IPS-15b (cell line): Measurements from ENCODE around the gene CACNA1C.

Experiments
- H3K27me3 ChIP-seq: one replicate; pipeline ENCODE4 v1.6.1; 2013; ENCODE audit warnings: low read length; ENCODE audit not compliant: control insufficient read depth, insufficient read depth
- H3K36me3 ChIP-seq: one replicate; pipeline ENCODE4 v1.6.1; 2013; ENCODE audit warnings: low read length; ENCODE audit not compliant: control insufficient read depth, insufficient read depth
- H3K4me1 ChIP-seq: one replicate; pipeline ENCODE4 v1.6.1; 2013; ENCODE audit warnings: mild to moderate bottlenecking, low read length; ENCODE audit not compliant: control insufficient read depth, insufficient read depth
- H3K4me3 ChIP-seq: one replicate; pipeline ENCODE4 v1.5.1; 2013; ENCODE audit warnings: low read depth, low read length
- H3K9ac ChIP-seq: one replicate; pipeline ENCODE4 v1.6.1; 2013; ENCODE audit warnings: low read depth, mild to moderate bottlenecking, low read length
- H3K9me3 ChIP-seq: one replicate; pipeline ENCODE4 v1.6.1; 2013; ENCODE audit warnings: mild to moderate bottlenecking, low read length; ENCODE audit not compliant: control insufficient read depth, insufficient read depth

The CACNA1C gene

GRCh38 chr12:2540535-2540941 lies 487.8 kb downstream of the CACNA1C start:
- H3K27me3 ChIP-seq, result no peaks in the 10 kb centered on the region
- H3K9ac ChIP-seq, result peak overlapping the region; percentile 12
- no peaks in the 10 kb centered on the region for H3K36me3 ChIP-seq
- no peak overlapping the region for H3K4me3 ChIP-seq
- H3K4me1 ChIP-seq, result no peaks in the 10 kb centered on the region
- no peaks in the 10 kb centered on the region for H3K9me3 ChIP-seq

GRCh38 chr12:2541631-2542204 lies 488.9 kb downstream of the CACNA1C start:
- Histone ChIP-seq H3K4me1 (no peaks in the 10 kb centered on the region), H3K36me3 (no peaks in the 10 kb centered on the region), H3K9ac (no peak overlapping the region), H3K9me3 (no peaks in the 10 kb centered on the region), H3K4me3 (no peak overlapping the region), H3K27me3 (no peaks in the 10 kb centered on the region)

GRCh38 chr12:2543801-2544200 lies 491.0 kb downstream of the CACNA1C start:
- Histone ChIP-seq H3K9ac (no peak overlapping the region), H3K4me1 (no peaks in the 10 kb centered on the region), H3K4me3 (no peak overlapping the region), H3K9me3 (no peaks in the 10 kb centered on the region), H3K36me3 (no peaks in the 10 kb centered on the region), H3K27me3 (no peaks in the 10 kb centered on the region)

- Histone ChIP-seq H3K4me1 (no peaks in the 10 kb centered on the region), H3K36me3 (no peaks in the 10 kb centered on the region), H3K9me3 (no peaks in the 10 kb centered on the region), H3K4me3 (no peak overlapping the region), H3K9ac (no peak overlapping the region), H3K27me3 (no peaks in the 10 kb centered on the region)
Observed at GRCh38 chr12:2544230-2544629, 491.4 kb downstream of the CACNA1C start.

GRCh38 chr12:2547273-2548044 lies 494.7 kb downstream of the CACNA1C start:
- no peaks in the 10 kb centered on the region for H3K4me1 ChIP-seq
- no peaks in the 10 kb centered on the region for H3K36me3 ChIP-seq
- no peak overlapping the region for H3K9ac ChIP-seq
- no peak overlapping the region for H3K4me3 ChIP-seq
- no peaks in the 10 kb centered on the region for H3K9me3 ChIP-seq
- no peaks in the 10 kb centered on the region for H3K27me3 ChIP-seq

GRCh38 chr12:2548081-2548480 lies 495.3 kb downstream of the CACNA1C start:
- Histone ChIP-seq H3K9me3 (no peaks in the 10 kb centered on the region), H3K4me1 (no peaks in the 10 kb centered on the region), H3K4me3 (no peak overlapping the region), H3K27me3 (no peaks in the 10 kb centered on the region), H3K9ac (no peak overlapping the region), H3K36me3 (no peaks in the 10 kb centered on the region)

- Histone ChIP-seq H3K4me1 (no peaks in the 10 kb centered on the region), H3K9ac (no peak overlapping the region), H3K36me3 (no peaks in the 10 kb centered on the region), H3K27me3 (no peaks in the 10 kb centered on the region), H3K9me3 (no peaks in the 10 kb centered on the region), H3K4me3 (no peak overlapping the region)
Observed at GRCh38 chr12:2550561-2551411, 498.0 kb downstream of the CACNA1C start.

GRCh38 chr12:2551412-2551900 lies 498.7 kb downstream of the CACNA1C start:
- H3K9ac ChIP-seq, result no peak overlapping the region
- no peaks in the 10 kb centered on the region for H3K36me3 ChIP-seq
- no peaks in the 10 kb centered on the region for H3K9me3 ChIP-seq
- no peak overlapping the region for H3K4me3 ChIP-seq
- no peaks in the 10 kb centered on the region for H3K4me1 ChIP-seq
- no peaks in the 10 kb centered on the region for H3K27me3 ChIP-seq

GRCh38 chr12:2552000-2552756 lies 499.4 kb downstream of the CACNA1C start:
- no peak overlapping the region for H3K4me3 ChIP-seq
- H3K4me1 ChIP-seq, result no peaks in the 10 kb centered on the region
- no peaks in the 10 kb centered on the region for H3K9me3 ChIP-seq
- H3K36me3 ChIP-seq, result no peaks in the 10 kb centered on the region
- no peaks in the 10 kb centered on the region for H3K27me3 ChIP-seq
- H3K9ac ChIP-seq, result no peak overlapping the region

- H3K4me1 ChIP-seq, result no peaks in the 10 kb centered on the region
- no peaks in the 10 kb centered on the region for H3K9me3 ChIP-seq
- no peak overlapping the region for H3K4me3 ChIP-seq
- H3K9ac ChIP-seq, result no peak overlapping the region
- H3K36me3 ChIP-seq, result no peaks in the 10 kb centered on the region
- no peaks in the 10 kb centered on the region for H3K27me3 ChIP-seq
Observed at GRCh38 chr12:2553388-2554126, 500.8 kb downstream of the CACNA1C start.
